ENCODE measurements around the gene NXPH1.

Gene NXPH1

DNA sequence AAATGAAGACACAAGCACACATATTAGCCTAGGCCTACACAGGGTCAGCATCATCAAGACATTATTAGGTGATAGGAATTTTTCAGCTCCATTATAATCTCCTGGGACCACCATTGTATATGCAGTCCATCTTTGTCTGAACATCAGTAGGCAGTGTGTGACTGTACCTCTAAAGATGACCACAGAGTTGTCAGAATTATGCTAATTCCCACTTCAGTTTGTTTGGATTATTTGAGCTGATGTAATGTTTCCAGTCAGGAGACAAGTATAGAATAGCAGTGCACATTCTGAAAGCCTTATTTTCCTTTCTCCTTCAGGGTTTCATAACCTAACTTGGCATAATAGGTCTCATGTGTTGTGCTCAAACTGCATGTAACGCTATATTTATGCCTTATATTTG lies 306.4 kb downstream of the NXPH1 start:
- no peak for DNase-seq

- DNase-seq: no peak
Observed at GRCh38 chr7:8742837-8743236, 309.4 kb downstream of the NXPH1 start.

- DNase-seq: no peak
Observed at GRCh38 chr7:8747338-8747737, 313.9 kb downstream of the NXPH1 start.

DNA sequence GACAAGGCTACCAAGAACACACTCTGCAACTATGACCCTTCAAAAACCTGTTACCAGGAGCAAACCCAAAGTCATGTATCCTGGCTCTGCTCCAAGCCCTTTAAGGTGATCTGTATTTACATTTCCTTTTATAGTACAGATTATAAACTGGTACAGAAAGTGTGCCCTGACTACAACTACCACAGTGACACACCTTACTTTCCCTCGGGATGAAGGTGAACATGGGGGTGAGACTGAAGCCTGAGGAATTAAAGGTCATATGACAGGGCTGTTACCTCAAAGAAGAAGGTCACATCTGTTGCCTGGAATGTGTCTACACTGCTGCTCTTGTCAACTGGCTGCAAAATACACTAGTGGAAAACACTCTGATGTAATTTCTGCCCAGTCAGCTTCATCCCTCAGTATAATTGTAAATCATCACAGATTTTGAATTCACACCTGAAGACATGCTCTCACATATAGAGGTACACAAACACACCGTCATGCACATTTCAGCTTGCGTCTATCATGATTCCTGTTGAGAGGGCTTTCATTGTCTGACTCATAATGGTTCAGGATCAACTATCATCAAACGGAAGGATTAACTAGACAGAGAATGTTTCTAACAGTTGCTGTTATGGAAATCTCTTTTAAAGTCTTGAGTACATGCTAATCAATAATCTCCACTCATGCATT lies 318.3 kb downstream of the NXPH1 start:
- no peak for DNase-seq

- no peak for DNase-seq
Observed at GRCh38 chr7:8753355-8753754, 319.9 kb downstream of the NXPH1 start.

GRCh38 chr7:8761731-8762130 lies 328.3 kb downstream of the NXPH1 start:
- no peak for DNase-seq

GRCh38 chr7:8762803-8763202 lies 329.4 kb downstream of the NXPH1 start:
- no peak for DNase-seq

GRCh38 chr7:8765374-8765773 lies 332.0 kb downstream of the NXPH1 start:
- no peak for DNase-seq

DNA sequence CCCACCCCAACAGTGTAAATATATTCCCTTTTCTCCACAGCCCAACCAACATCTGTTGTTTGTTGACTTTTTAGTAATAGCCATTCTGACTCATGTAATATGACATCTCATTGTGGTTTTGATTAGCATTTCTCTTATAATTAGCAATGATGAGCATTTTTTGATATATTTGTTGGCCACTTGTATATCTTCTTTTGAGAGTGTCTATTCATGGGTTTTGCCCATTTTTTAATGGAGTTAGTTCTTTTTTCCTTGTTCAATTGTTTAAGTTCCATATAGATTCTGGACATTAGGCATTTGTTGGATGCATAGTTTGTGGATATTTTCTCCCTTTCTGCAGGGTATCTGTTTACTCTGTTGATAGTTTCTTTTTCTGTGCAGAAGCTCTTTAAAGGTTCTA lies 340.1 kb downstream of the NXPH1 start:
- no peak for DNase-seq

DNA sequence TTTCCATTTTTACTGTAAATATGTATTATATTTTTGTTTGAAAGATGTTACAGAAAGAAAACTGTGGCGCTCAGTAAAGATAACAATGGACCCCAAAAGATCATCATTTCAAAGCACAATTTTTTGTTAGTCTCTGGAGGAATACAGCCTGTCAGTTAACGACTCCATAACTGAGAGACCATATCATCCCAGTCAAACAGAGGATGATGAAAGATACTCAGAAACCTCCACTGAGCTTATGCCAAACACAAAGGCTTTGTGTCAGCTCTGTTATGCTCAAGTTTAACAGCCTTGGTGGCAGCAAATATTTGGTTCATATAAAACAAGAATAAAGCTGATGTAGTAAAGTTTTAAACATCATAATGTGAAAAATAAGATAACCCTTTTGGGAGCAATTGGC lies 345.1 kb downstream of the NXPH1 start:
- no peak for DNase-seq

GRCh38 chr7:8781166-8781565 lies 347.8 kb downstream of the NXPH1 start:
- DNase-seq: no peak

GRCh38 chr7:8783229-8783628 lies 349.8 kb downstream of the NXPH1 start:
- DNase-seq: no peak

DNA sequence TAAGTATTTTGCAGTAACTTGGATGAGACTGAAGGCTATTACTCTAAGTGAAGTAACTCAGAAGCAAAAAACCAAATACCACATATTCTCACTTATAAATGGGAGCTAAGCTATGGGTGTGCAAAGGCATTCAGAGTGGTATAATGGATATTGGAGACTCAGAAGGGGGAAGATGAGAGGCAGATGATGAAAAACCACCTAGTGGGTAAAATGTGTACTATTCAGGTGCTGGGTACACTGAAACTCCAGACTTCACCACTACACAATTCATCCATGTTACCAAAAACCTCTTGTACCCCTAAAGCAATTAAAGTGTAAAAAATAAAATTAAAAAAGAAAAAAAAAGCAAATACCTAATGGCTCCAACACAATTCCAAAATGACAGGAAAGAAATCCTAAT lies 351.7 kb downstream of the NXPH1 start:
- DNase-seq: no peak

DNA sequence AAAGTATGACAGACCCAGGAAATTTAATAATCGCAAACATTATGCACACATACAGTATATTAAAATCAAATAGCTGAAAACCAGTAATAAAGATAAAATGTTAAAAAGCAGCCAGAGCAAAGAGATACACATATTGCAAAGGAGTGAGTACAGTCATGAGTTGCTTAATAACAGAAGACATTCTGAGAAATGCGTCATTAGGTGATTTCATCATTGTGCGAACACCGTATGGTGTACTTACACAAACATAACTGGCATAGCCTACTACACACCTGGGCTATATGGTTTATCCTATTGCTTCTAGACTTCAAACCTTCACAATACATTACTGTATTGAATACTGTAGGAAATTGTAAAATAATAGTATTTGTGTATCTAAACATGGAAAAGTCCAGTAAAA lies 367.6 kb downstream of the NXPH1 start:
- no peak for DNase-seq
